Measurements from ENCODE around the gene FAM193B.

- TF ChIP-seq, protein P1, sequence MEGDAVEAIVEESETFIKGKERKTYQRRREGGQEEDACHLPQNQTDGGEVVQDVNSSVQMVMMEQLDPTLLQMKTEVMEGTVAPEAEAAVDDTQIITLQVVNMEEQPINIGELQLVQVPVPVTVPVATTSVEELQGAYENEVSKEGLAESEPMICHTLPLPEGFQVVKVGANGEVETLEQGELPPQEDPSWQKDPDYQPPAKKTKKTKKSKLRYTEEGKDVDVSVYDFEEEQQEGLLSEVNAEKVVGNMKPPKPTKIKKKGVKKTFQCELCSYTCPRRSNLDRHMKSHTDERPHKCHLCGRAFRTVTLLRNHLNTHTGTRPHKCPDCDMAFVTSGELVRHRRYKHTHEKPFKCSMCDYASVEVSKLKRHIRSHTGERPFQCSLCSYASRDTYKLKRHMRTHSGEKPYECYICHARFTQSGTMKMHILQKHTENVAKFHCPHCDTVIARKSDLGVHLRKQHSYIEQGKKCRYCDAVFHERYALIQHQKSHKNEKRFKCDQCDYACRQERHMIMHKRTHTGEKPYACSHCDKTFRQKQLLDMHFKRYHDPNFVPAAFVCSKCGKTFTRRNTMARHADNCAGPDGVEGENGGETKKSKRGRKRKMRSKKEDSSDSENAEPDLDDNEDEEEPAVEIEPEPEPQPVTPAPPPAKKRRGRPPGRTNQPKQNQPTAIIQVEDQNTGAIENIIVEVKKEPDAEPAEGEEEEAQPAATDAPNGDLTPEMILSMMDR (IDR thresholded peaks at IDR 0.05): no peak
- no peak for TF ChIP-seq POLR2A (IDR thresholded peaks at IDR 0.05)
These were observed 24.8 kb downstream of the FAM193B start for GRCh38 chr5:177529247-177530203.

All from right lobe of liver (tissue), 4 donors.